Liver (tissue), 9 donors: Measurements from ENCODE around the gene RHOT2. TPM values are rescaled to one million over a fixed set of nuclear protein-coding genes. Genes with fewer than 3 reads are reported as not detected.

ENCODE experiments used
- DNase-seq: peaks from one replicate; pipeline ENCODE4 v3.0.0-alpha.2; 2017; ENCODE audit warnings: low spot score
- H3K27ac ChIP-seq, 2 donors: one replicate each; pipeline ENCODE4 v1.7.0; 2013; ENCODE audit warnings: inconsistent platforms in 2 of 2, low read length in 2 of 2, control low read depth in 1 of 2, low read depth in 1 of 2, mild to moderate bottlenecking in 1 of 2
- H3K27me3 ChIP-seq, 4 donors: one replicate each; pipeline versions ENCODE4 v1.6.1 to v1.7.0; 2013; ENCODE audit warnings: low read length in 3 of 4, inconsistent platforms in 1 of 4, mild to moderate bottlenecking in 1 of 4, moderate library complexity in 1 of 4; ENCODE audit not compliant: control insufficient read depth in 4 of 4, insufficient read depth in 4 of 4
- H3K36me3 ChIP-seq, 4 donors: one replicate each; pipeline versions ENCODE4 v1.6.1 to v1.7.0; 2013; ENCODE audit warnings: low read length in 3 of 4, mild to moderate bottlenecking in 3 of 4, low read depth in 1 of 4, moderate library complexity in 1 of 4; ENCODE audit not compliant: control insufficient read depth in 4 of 4, insufficient read depth in 3 of 4
- H3K4me1 ChIP-seq, 4 donors: one replicate each; pipeline versions ENCODE4 v1.6.1 to v1.7.0; 2013; ENCODE audit warnings: low read length in 3 of 4, mild to moderate bottlenecking in 3 of 4, moderate library complexity in 1 of 4; ENCODE audit not compliant: control insufficient read depth in 4 of 4, insufficient read depth in 4 of 4
- H3K4me3 ChIP-seq, 3 donors: one replicate each; pipeline versions ENCODE4 v1.6.1 to v1.7.0; 2013; ENCODE audit warnings: low read length in 3 of 3, control low read depth in 1 of 3, low read depth in 1 of 3, mild to moderate bottlenecking in 1 of 3
- H3K9ac ChIP-seq, 2 donors: one replicate each; pipeline ENCODE4 v1.7.0; 2013; ENCODE audit warnings: low read length in 2 of 2, mild to moderate bottlenecking in 2 of 2, moderate library complexity in 2 of 2, control low read depth in 1 of 2, low read depth in 1 of 2
- H3K9me3 ChIP-seq, 4 donors: one replicate each; pipeline versions ENCODE4 v1.6.1 to v1.7.0; 2013; ENCODE audit warnings: low read length in 3 of 4; ENCODE audit not compliant: control insufficient read depth in 4 of 4
- ATF3 ChIP-seq: IDR thresholded peaks from 2 replicates; pipeline ENCODE4 v1.6.1; 2016; ENCODE audit warnings: antibody characterized with exemption
- CTCF ChIP-seq: fragments of 150-350 bp; IDR thresholded peaks from 2 replicates; pipeline ENCODE4 v1.5.1; 2017; ENCODE audit warnings: improper control_type of control experiment, low read depth, low read length; ENCODE audit not compliant: missing input control
- EGR1 ChIP-seq, 2 donors: IDR thresholded peaks; 2 replicates each; pipeline ENCODE4 v1.6.1; 2016 to 2018; ENCODE audit warnings: antibody characterized with exemption in 2 of 2, low read depth in 2 of 2
- FOXA1 ChIP-seq: IDR thresholded peaks from 2 replicates; pipeline ENCODE4 v1.6.1; 2016; ENCODE audit warnings: antibody characterized with exemption
- FOXA2 ChIP-seq: IDR thresholded peaks from 2 replicates; pipeline ENCODE4 v1.6.1; 2016; ENCODE audit warnings: antibody characterized with exemption
- GABPA ChIP-seq, 2 donors: IDR thresholded peaks in 1 of 2; conservative IDR thresholded peaks in 1 of 2; 2 replicates each; pipeline ENCODE4 v1.6.1; 2016; ENCODE audit warnings: antibody characterized with exemption in 2 of 2, mild to moderate bottlenecking in 1 of 2, moderate library complexity in 1 of 2
- HNF4A ChIP-seq, 2 donors: conservative IDR thresholded peaks; 2 replicates each; pipeline ENCODE4 v1.6.1; 2016; ENCODE audit warnings: antibody characterized with exemption in 2 of 2, mild to moderate bottlenecking in 2 of 2
- HNF4G ChIP-seq: IDR thresholded peaks from 2 replicates; pipeline ENCODE4 v1.6.1; 2016; ENCODE audit warnings: antibody characterized with exemption
- JUND ChIP-seq, 2 donors: IDR thresholded peaks; 2 replicates each; pipeline ENCODE4 v1.6.1; 2016; ENCODE audit warnings: antibody characterized with exemption in 2 of 2
- MAX ChIP-seq: IDR thresholded peaks from 2 replicates; pipeline ENCODE4 v1.6.1; 2016; ENCODE audit warnings: antibody characterized with exemption
- NR2F2 ChIP-seq: IDR thresholded peaks from 2 replicates; pipeline ENCODE4 v1.6.1; 2016; ENCODE audit warnings: antibody characterized with exemption
- RAD21 ChIP-seq, 2 donors: IDR thresholded peaks; 2 replicates each; pipeline ENCODE4 v1.6.1; 2016; ENCODE audit warnings: antibody characterized with exemption in 2 of 2, mild to moderate bottlenecking in 2 of 2
- REST ChIP-seq: IDR thresholded peaks from 2 replicates; pipeline ENCODE4 v1.6.1; 2016; ENCODE audit warnings: antibody characterized with exemption, mild to moderate bottlenecking
- RXRA ChIP-seq, 2 donors: IDR thresholded peaks; 2 replicates each; pipeline ENCODE4 v1.6.1; 2017 to 2018; ENCODE audit warnings: antibody characterized with exemption in 2 of 2, mild to moderate bottlenecking in 1 of 2
- SP1 ChIP-seq: IDR thresholded peaks from 2 replicates; pipeline ENCODE4 v1.6.1; 2018; ENCODE audit warnings: antibody characterized with exemption, mild to moderate bottlenecking
- TAF1 ChIP-seq: conservative IDR thresholded peaks from 2 replicates; pipeline ENCODE4 v1.6.1; 2016; ENCODE audit warnings: antibody characterized with exemption, mild to moderate bottlenecking
- YY1 ChIP-seq: IDR thresholded peaks from 2 replicates; pipeline ENCODE4 v1.6.1; 2016; ENCODE audit warnings: antibody characterized with exemption, mild to moderate bottlenecking
- ZBTB33 ChIP-seq: IDR thresholded peaks from 2 replicates; pipeline ENCODE4 v1.6.1; 2016; ENCODE audit warnings: antibody characterized with exemption
- WGBS: extraction: QIAGEN DNeasy Blood & Tissue Kit; methylation state at CpG from one replicate; pipeline ENCODE4 v1.1.7; 2013; 5-methylcytosine and 5-hydroxymethylcytosine counted together
- polyA plus RNA-seq, 2 donors: library from polyadenylated mRNA; stranded (reverse) in 1 of 2; unstranded in 1 of 2; fragments of 200-250 nt in 1 of 2; fragments of >200 nt in 1 of 2; fragmentation: Nextera tagmentation in 1 of 2; extraction: Ambion mirVana in 1 of 2; gene quantifications; one replicate each; pipeline versions ENCODE4 v1.2.1 to v1.2.3, GENCODE V29; 2013 to 2015
- total RNA-seq, 2 donors: library from RNA; depleted of rRNA; stranded (reverse); fragments of >200 nt; gene quantifications; one replicate each; pipeline ENCODE4 v1.2.3, GENCODE V29; 2014
- donor health status: healthy.
- donor health status: healthy.
- donor health status: healthy.
- donor health status: healthy.
- donor health status: healthy.

RHOT2 gene
- total and polyA plus RNA-seq, 4 donors, result 20.8 to 37.9 (median 34.3) TPM

GRCh38 chr16:673399-673991 lies 5.6 kb downstream of the RHOT2 start:
- peaks cover 5 to 37% (median 19%) of the 10 kb centered on the region in 4 donors for H3K36me3 ChIP-seq
- WGBS, result 96% methylated on average over 18 of the region's 18 CpGs
- no peaks in the 10 kb centered on the region for H3K9me3 ChIP-seq
- H3K27ac ChIP-seq, result no peak overlapping the region
- no peak overlapping the region for H3K4me3 ChIP-seq
- TF ChIP-seq HNF4A (conservative IDR thresholded peaks at IDR 0.05) (no peak), ZBTB33 (no peak), ATF3 (no peak), GABPA (IDR thresholded peaks at IDR 0.05 in 1 of 2, conservative IDR thresholded peaks at IDR 0.05 in 1 of 2) (no peak), RAD21 (IDR thresholded peaks at IDR 0.05) (no peak), NR2F2 (no peak), REST (no peak), HNF4G (no peak), EGR1 (IDR thresholded peaks at IDR 0.05; ENCODE audit: low read depth in 2 of 2) (no peak), JUND (IDR thresholded peaks at IDR 0.05) (no peak), SP1 (no peak), TAF1 (no peak), MAX (no peak), FOXA1 (no peak), FOXA2 (no peak), YY1 (no peak), RXRA (IDR thresholded peaks at IDR 0.05) (no peak), CTCF (no peak)
- no peaks in the 10 kb centered on the region for H3K27me3 ChIP-seq
- H3K4me1 ChIP-seq, result peaks cover 9 to 27% (median 15%) of the 10 kb centered on the region in 4 donors
- no peak for DNase-seq
- no peak overlapping the region for H3K9ac ChIP-seq
